Brain microvascular endothelial cell (primary cell): Measurements from ENCODE around the gene MSL1.

ENCODE experiments used
- DNase-seq: peaks from one replicate; pipeline ENCODE4 v3.0.0-alpha.2; 2020
- H3K27ac ChIP-seq: fragments of 250-450 bp; sonication (Bioruptor Pico); 2 replicates; pipeline ENCODE4 v1.5.1; 2020; ENCODE audit warnings: mild to moderate bottlenecking, moderate library complexity
- H3K27me3 ChIP-seq: fragments of 250-450 bp; sonication (Bioruptor Pico); replicated peaks from 2 replicates; pipeline ENCODE4 v1.5.1; 2020; ENCODE audit warnings: mild to moderate bottlenecking
- H3K36me3 ChIP-seq: fragments of 250-450 bp; sonication (Bioruptor Pico); replicated peaks from 2 replicates; pipeline ENCODE4 v1.5.1; 2020; ENCODE audit warnings: mild to moderate bottlenecking
- H3K4me3 ChIP-seq: 2 replicates; pipeline ENCODE4 v1.5.1; 2011; ENCODE audit warnings: low read depth, mild to moderate bottlenecking, control low read depth, low read length, moderate library complexity
- CTCF ChIP-seq: IDR thresholded peaks from 2 replicates; pipeline ENCODE4 v1.5.1; 2011; ENCODE audit warnings: low read depth, mild to moderate bottlenecking, moderate library complexity, low read length, control low read depth, inconsistent platforms; ENCODE audit errors: missing control alignments
- in situ Hi-C: cut with HindIII; loops from 2 replicates; pipeline ENCODE4 v1.10.0; 2017; ENCODE audit warnings: low sequenced_read_pairs, low pct_ligation_motif_present

Gene MSL1

GRCh38 chr17:40181205-40181604, 59.4 kb downstream of the MSL1 start:
- TF ChIP-seq CTCF, result no peak
- no peak overlapping the region for H3K4me3 ChIP-seq
- DNase-seq, result no peak
- H3K27me3 ChIP-seq, result no peaks in the 10 kb centered on the region
- in situ Hi-C loops, result loop anchor here (25.0 kb wide), 1 partner anchor 106 kb away; the partner anchor contains the start of gene CDC6
- H3K36me3 ChIP-seq, result peaks cover 3% of the 10 kb centered on the region
- no peak overlapping the region for H3K27ac ChIP-seq

- TF ChIP-seq CTCF, result no peak
- no peak overlapping the region for H3K4me3 ChIP-seq
- in situ Hi-C loops, result loop anchor here (25.0 kb wide), 1 partner anchor 105 kb away; the partner anchor contains the start of gene CDC6
- no peak overlapping the region for H3K27ac ChIP-seq
- H3K36me3 ChIP-seq, result no peaks in the 10 kb centered on the region
- DNase-seq, result no peak
- no peaks in the 10 kb centered on the region for H3K27me3 ChIP-seq
These were observed 60.8 kb downstream of the MSL1 start for GRCh38 chr17:40182606-40183005.
